H9 (cell line): Measurements from ENCODE around the gene ZMIZ1. TPM values are rescaled to one million over a fixed set of nuclear protein-coding genes. Genes with fewer than 3 reads are reported as not detected.

Experiments used
- DNase-seq: peaks from one replicate; pipeline ENCODE4 v3.0.0-alpha.2; 2017
- H2AFZ ChIP-seq: one replicate; pipeline ENCODE4 v1.6.1; 2013; ENCODE audit warnings: mild to moderate bottlenecking, low read length, control low read depth, moderate library complexity
- H2AK5ac ChIP-seq: 2 replicates; pipeline ENCODE4 v1.6.1; 2013; ENCODE audit warnings: low read length, control low read depth, mixed read lengths; ENCODE audit not compliant: insufficient read length
- H2BK120ac ChIP-seq: one replicate; pipeline ENCODE4 v1.6.1; 2013; ENCODE audit warnings: low read depth, mild to moderate bottlenecking, low read length, control low read depth, inconsistent platforms; ENCODE audit not compliant: poor library complexity, severe bottlenecking
- H2BK12ac ChIP-seq: 2 replicates; pipeline ENCODE4 v1.6.1; 2013; ENCODE audit warnings: low read length, control low read depth, mixed read lengths, low read depth; ENCODE audit not compliant: insufficient read length
- H2BK15ac ChIP-seq: 2 replicates; pipeline ENCODE4 v1.6.1; 2013; ENCODE audit warnings: low read depth, low read length, control low read depth
- H2BK20ac ChIP-seq: one replicate; pipeline ENCODE4 v1.6.1; 2013; ENCODE audit warnings: low read depth, mild to moderate bottlenecking, low read length, control low read depth, inconsistent platforms; ENCODE audit not compliant: poor library complexity, severe bottlenecking
- H2BK5ac ChIP-seq: 2 replicates; pipeline ENCODE4 v1.6.1; 2013; ENCODE audit warnings: low read length, control low read depth, mixed read lengths; ENCODE audit not compliant: insufficient read length
- H3K14ac ChIP-seq: 2 replicates; pipeline ENCODE4 v1.6.1; 2013; ENCODE audit warnings: low read length, control low read depth; ENCODE audit not compliant: insufficient read depth
- H3K18ac ChIP-seq: 2 replicates; pipeline ENCODE4 v1.6.1; 2013; ENCODE audit warnings: low read depth, mild to moderate bottlenecking, mixed read lengths, low read length, control low read depth; ENCODE audit not compliant: insufficient read length
- H3K23ac ChIP-seq: 2 replicates; pipeline ENCODE4 v1.6.1; 2013; ENCODE audit warnings: low read length, control low read depth, mixed read lengths, low read depth; ENCODE audit not compliant: insufficient read length
- H3K23me2 ChIP-seq: 2 replicates; pipeline ENCODE4 v1.6.1; 2013; ENCODE audit warnings: low read depth, mild to moderate bottlenecking, mixed read lengths, low read length, control low read depth; ENCODE audit not compliant: insufficient read length, poor library complexity, severe bottlenecking
- H3K27ac ChIP-seq: 2 replicates; pipeline ENCODE4 v1.5.1; 2013; ENCODE audit warnings: low read length, control low read depth, mixed read lengths, low read depth; ENCODE audit not compliant: insufficient read length
- H3K27me3 ChIP-seq: 2 replicates; pipeline ENCODE4 v1.6.1; 2013; ENCODE audit warnings: low read length, control low read depth, inconsistent platforms; ENCODE audit not compliant: insufficient read depth
- H3K4ac ChIP-seq: 2 replicates; pipeline ENCODE4 v1.6.1; 2013; ENCODE audit warnings: low read depth, mild to moderate bottlenecking, control low read depth, inconsistent platforms, low read length, moderate library complexity
- H3K4me1 ChIP-seq: 2 replicates; pipeline ENCODE4 v1.6.1; 2013; ENCODE audit warnings: low read length, control low read depth, inconsistent platforms; ENCODE audit not compliant: insufficient read depth
- H3K4me2 ChIP-seq: 2 replicates; pipeline ENCODE4 v1.6.1; 2013; ENCODE audit warnings: low read length, control low read depth, mixed read lengths; ENCODE audit not compliant: insufficient read length, insufficient read depth
- H3K56ac ChIP-seq: 2 replicates; pipeline ENCODE4 v1.6.1; 2013; ENCODE audit warnings: low read depth, mild to moderate bottlenecking, mixed read lengths, low read length, control low read depth; ENCODE audit not compliant: insufficient read length
- H3K79me1 ChIP-seq: 2 replicates; pipeline ENCODE4 v1.6.1; 2013; ENCODE audit warnings: low read depth, mild to moderate bottlenecking, moderate library complexity, low read length, control low read depth, inconsistent platforms; ENCODE audit not compliant: insufficient read depth, poor library complexity, severe bottlenecking
- H3K79me2 ChIP-seq: 2 replicates; pipeline ENCODE4 v1.6.1; 2013; ENCODE audit warnings: low read length, control low read depth, inconsistent platforms; ENCODE audit not compliant: insufficient read depth
- H3K9ac ChIP-seq: 2 replicates; pipeline ENCODE4 v1.6.1; 2013; ENCODE audit warnings: low read length, control low read depth, mixed read lengths; ENCODE audit not compliant: insufficient read length; ENCODE audit errors: extremely low read depth
- H3K9me3 ChIP-seq: one replicate; pipeline ENCODE4 v1.6.1; 2013; ENCODE audit warnings: low read depth, low read length, inconsistent platforms; ENCODE audit not compliant: control insufficient read depth
- H3T11ph ChIP-seq: one replicate; pipeline ENCODE4 v1.6.1; 2013; ENCODE audit warnings: mild to moderate bottlenecking, low read length, control low read depth, inconsistent platforms
- H4K20me1 ChIP-seq: one replicate; pipeline ENCODE4 v1.6.1; 2013; ENCODE audit not compliant: control insufficient read depth, insufficient read length, insufficient read depth
- H4K5ac ChIP-seq: 2 replicates; pipeline ENCODE4 v1.6.1; 2013; ENCODE audit warnings: low read depth, mild to moderate bottlenecking, mixed read lengths, low read length, control low read depth; ENCODE audit not compliant: insufficient read length
- H4K8ac ChIP-seq: replicated peaks from 2 replicates; pipeline ENCODE4 v1.6.1; 2013; ENCODE audit warnings: low read length, control low read depth, mixed read lengths, low read depth; ENCODE audit not compliant: insufficient read length
- H4K91ac ChIP-seq: 2 replicates; pipeline ENCODE4 v1.6.1; 2013; ENCODE audit warnings: low read depth, mild to moderate bottlenecking, moderate library complexity, mixed read lengths, low read length, control low read depth; ENCODE audit not compliant: insufficient read length
- H3K27ac Mint-ChIP-seq, 3 experiments: 2 replicates in 2 of 3; 3 replicates in 1 of 3; pipeline ENCODE4 v1.8.0; 2020 to 2021; ENCODE audit warnings: mixed read lengths in 3 of 3, mild to moderate bottlenecking in 1 of 3, moderate library complexity in 1 of 3
- H3K27me3 Mint-ChIP-seq: 2 replicates; pipeline ENCODE4 v1.8.0; 2021; ENCODE audit warnings: low read depth, mild to moderate bottlenecking, moderate library complexity, mixed read lengths
- H3K36me3 Mint-ChIP-seq, 3 experiments: 2 replicates in 2 of 3; 3 replicates in 1 of 3; pipeline ENCODE4 v1.8.0; 2020 to 2021; ENCODE audit warnings: low read depth in 3 of 3, mixed read lengths in 3 of 3; ENCODE audit not compliant: insufficient read depth in 1 of 3
- H3K4me1 Mint-ChIP-seq, 2 experiments: 2 replicates each; pipeline ENCODE4 v1.8.0; 2020; ENCODE audit warnings: mixed read lengths in 2 of 2
- H3K4me3 Mint-ChIP-seq, 2 experiments: 2 replicates in 1 of 2; 3 replicates in 1 of 2; pipeline ENCODE4 v1.8.0; 2020 to 2021; ENCODE audit warnings: mild to moderate bottlenecking in 2 of 2, mixed read lengths in 2 of 2, moderate library complexity in 1 of 2
- H3K9me3 Mint-ChIP-seq, 2 experiments: 2 replicates in 1 of 2; 3 replicates in 1 of 2; pipeline ENCODE4 v1.8.0; 2020; ENCODE audit warnings: mild to moderate bottlenecking in 2 of 2, mixed read lengths in 2 of 2, moderate library complexity in 1 of 2
- CTCF ChIP-seq: fragments of 200-600 bp; sonication (generic); conservative IDR thresholded peaks from 3 replicates; pipeline ENCODE4 v1.8.0; 2021; ENCODE audit warnings: antibody characterized with exemption, mild to moderate bottlenecking
- WGBS: extraction: QIAGEN DNeasy Blood & Tissue Kit; methylation state at CpG from one replicate; pipeline ENCODE4 v1.1.7; 2013; ENCODE audit warnings: missing lambda C conversion rate, low lambda C conversion rate, mixed read lengths; ENCODE audit not compliant: insufficient read length; ENCODE audit errors: extremely low coverage; 5-methylcytosine and 5-hydroxymethylcytosine counted together
- total RNA-seq: library from RNA; stranded (reverse); gene quantifications from 2 replicates; pipeline ENCODE4 v1.2.1, GENCODE V29; 2021

ZMIZ1 gene
- total RNA-seq, 1 experiment from 2014 or later: 36.9 TPM

- Histone ChIP-seq H2BK5ac (no peak overlapping the region), H2BK12ac (no peak overlapping the region), H3K9me3 (no peaks in the 10 kb centered on the region), H3K4me2 (no peak overlapping the region), H3K56ac (no peak overlapping the region), H2AFZ (no peak overlapping the region), H2BK20ac (no peak overlapping the region), H4K91ac (no peak overlapping the region), H3K27me3 (no peaks in the 10 kb centered on the region), H4K8ac (no peak overlapping the region), H3K14ac (no peak overlapping the region), H2BK15ac (no peak overlapping the region), H3K9ac (no peak overlapping the region), H4K20me1 (peaks cover 2% of the 10 kb centered on the region), H2AK5ac (no peak overlapping the region), H3T11ph (no peak overlapping the region), H2BK120ac (no peak overlapping the region), H3K23me2 (no peaks in the 10 kb centered on the region), H3K23ac (no peak overlapping the region), H3K18ac (no peak overlapping the region), H3K4me1 (peaks cover 5% of the 10 kb centered on the region; the same call in 1 of the 2 replicates), H3K27ac (no peak overlapping the region), H3K79me2 (no peaks in the 10 kb centered on the region), H3K4ac (no peak overlapping the region), H3K79me1 (no peaks in the 10 kb centered on the region), H4K5ac (no peak overlapping the region)
- peaks cover 0 to 7% (median 2%) of the 10 kb centered on the region in 3 experiments; a peak in 4 of 7 replicates for H3K36me3 Mint-ChIP-seq
- no peaks in the 10 kb centered on the region for H3K9me3 Mint-ChIP-seq
- peak overlapping the region in 2 of 3 experiments; percentile 22 to 71; a peak in 3 of 7 replicates for H3K27ac Mint-ChIP-seq
- no peaks in the 10 kb centered on the region for H3K27me3 Mint-ChIP-seq
- no peak for TF ChIP-seq CTCF
- no peak for DNase-seq
- no CpG with 5 or more reads among the region's 5 CpGs for WGBS
- H3K4me1 Mint-ChIP-seq: peaks cover 46 to 67% of the 10 kb centered on the region in 2 experiments
- no peak overlapping the region for H3K4me3 Mint-ChIP-seq
Measured at GRCh38 chr10:79183468-79183865, 114.7 kb downstream of the ZMIZ1 start.
